Ishikawa (cell line): ENCODE measurements around the gene PGA3.

ENCODE experiments used
- CEBPB ChIP-seq: IDR thresholded peaks from 2 replicates; pipeline ENCODE4 v1.6.1; 2012
- EGR1 ChIP-seq: IDR thresholded peaks from 2 replicates; pipeline ENCODE4 v1.6.1; 2012
- NFIC ChIP-seq: IDR thresholded peaks from 2 replicates; pipeline ENCODE4 v1.6.1; 2012
- ZBTB7A ChIP-seq: IDR thresholded peaks from 2 replicates; pipeline ENCODE4 v1.6.1; 2012; ENCODE audit warnings: low read depth

GRCh38 chr11:61160487-61161189 lies 42.7 kb upstream of the PGA3 start:
- TF ChIP-seq CEBPB (no peak), EGR1 (no peak), ZBTB7A (no peak), NFIC (no peak)
